ENCODE measurements around the gene AHNAK2.
"Not testable (repeated sequence)": the region's sequence is repeated elsewhere in the genome, so short reads cannot be mapped to it uniquely, and the experiment has no call there.

The AHNAK2 gene

DNA sequence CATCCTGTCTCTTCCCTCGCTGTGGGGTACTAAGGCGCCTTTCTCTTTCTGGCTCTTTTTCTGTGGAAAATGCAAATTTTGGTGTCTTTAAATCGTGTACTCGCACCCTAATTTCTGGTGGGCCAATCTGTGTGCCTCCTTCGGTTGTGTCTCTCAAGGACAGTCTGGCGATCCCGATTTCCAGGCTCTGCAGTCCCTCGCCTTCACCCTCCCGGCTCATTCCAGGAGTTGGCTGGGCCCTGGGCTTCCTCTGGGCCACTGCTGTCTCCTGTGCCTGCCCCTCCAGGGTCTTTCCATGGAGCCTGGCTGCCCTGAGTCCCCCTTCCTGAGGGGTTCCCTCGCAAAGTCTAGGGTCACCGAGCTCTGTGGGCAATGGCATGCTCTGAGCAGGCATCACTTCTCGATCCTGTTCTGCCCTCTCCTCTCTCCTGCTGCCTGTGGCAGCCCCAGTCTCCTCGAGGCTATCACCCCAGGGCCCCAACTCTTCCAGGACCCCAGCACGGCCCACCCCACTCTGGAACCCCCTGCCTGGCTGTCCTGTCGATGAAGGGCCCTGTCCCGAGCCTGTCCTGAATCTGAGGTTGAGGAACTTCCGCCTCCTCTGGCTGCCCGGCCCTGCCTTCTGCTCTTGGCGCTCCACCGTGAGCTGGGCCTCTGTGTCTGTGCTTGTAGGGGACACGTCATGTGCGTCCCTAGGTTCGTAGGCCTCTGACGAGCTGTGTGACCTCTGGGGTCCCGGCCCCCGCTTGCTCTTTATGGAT, 24.1 kb downstream of the AHNAK2 start:
- DNase-seq (ENCODE audit: low read depth in 2 of 2) = no peak

DNA sequence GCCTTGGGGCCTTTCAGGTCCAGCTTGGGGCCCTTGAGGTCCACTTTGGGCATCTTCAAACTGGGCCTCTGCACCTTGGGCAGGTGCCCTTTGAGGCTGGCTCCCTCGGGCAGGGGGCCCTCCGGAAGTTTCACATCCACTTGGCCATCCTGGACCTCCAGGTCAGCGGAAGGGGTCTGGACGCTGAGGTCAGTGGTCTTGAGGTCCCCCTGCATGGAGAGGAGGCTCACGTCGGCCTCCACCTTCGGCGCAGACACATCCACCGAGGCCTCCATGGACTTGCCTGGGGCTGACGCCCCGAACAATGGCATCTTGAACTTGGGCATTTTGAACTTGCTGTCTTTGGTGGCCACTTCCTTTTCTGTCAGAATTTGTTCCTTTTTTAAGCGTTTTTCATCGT, 25.1 kb downstream of the AHNAK2 start:
- DNase-seq (ENCODE audit: low read depth in 2 of 2) = no peak

GRCh38 chr14:104951863-104952657, 26.1 kb downstream of the AHNAK2 start:
- not testable (repeated sequence) for DNase-seq (ENCODE audit: low read depth in 2 of 2)

DNA sequence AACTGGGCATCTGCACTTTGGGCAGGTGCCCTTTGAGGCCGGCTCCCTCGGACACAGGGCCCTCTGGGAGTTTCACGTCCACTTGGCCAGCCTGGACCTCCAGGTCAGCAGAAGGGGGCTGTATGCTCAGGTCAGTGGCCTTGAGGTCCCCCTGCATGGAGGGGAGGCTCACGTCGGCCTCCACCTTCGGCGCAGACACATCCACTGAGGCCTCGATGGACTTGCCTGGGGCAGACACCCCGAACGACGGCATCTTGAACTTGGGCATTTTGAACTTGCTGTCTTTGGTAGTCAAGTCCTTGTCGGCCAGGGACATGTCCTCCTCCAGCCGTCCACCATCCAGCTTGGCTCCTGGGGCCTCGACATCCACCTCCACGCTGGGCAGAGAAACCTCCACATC, 27.5 kb downstream of the AHNAK2 start:
- DNase-seq (ENCODE audit: low read depth in 2 of 2) = not testable (repeated sequence)

DNA sequence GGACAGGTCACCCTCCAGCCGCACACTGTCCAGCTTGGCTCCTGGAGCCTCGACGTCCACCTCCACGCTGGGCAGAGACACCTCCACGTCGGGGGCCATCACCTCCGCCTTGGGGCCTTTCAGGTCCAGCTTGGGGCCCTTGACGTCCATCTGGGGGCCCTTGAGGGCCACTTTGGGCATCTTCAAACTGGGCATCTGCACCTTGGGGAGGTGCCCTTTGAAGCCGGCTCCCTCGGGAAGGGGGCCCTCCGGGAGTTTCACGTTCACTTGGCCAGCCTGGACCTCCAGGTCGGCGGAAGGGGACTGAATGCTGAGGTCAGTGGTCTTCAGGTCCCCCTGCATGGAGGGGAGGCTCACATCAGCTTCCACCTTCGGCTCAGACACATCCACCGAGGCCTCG, 28.2 kb downstream of the AHNAK2 start:
- DNase-seq (ENCODE audit: low read depth in 2 of 2) = no peak

DNA sequence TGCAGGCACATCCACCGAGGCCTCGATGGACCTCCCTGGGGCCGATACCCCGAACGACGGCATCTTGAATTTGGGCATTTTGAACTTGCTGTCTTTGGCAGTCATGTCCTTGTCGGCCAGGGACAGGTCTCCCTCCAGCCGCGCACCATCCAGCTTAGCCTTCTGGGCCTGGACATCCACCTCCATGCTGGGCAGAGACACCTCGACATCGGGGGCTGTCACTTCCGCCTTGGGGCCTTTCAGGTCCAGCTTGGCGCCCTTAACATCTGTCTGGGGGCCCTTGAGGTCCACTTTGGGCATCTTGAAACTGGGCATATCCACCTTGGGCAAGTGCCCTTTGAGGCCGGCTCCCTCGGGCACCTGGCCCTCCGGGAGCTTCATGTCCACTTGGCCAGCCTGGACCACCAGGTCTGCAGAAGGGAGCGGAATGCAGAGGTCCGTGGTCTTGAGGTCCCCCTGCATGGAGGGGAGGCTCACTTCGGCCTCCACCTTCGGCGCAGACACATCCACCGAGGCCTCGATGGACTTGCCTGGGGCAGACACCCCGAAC, 28.7 kb downstream of the AHNAK2 start:
- DNase-seq (ENCODE audit: low read depth in 2 of 2) = not testable (repeated sequence)

GRCh38 chr14:104948736-104949031, 29.5 kb downstream of the AHNAK2 start:
- DNase-seq (ENCODE audit: low read depth in 2 of 2) = no peak

- DNase-seq (ENCODE audit: low read depth in 2 of 2) = not testable (repeated sequence)
Observed at GRCh38 chr14:104947881-104948735, 30.1 kb downstream of the AHNAK2 start.

DNA sequence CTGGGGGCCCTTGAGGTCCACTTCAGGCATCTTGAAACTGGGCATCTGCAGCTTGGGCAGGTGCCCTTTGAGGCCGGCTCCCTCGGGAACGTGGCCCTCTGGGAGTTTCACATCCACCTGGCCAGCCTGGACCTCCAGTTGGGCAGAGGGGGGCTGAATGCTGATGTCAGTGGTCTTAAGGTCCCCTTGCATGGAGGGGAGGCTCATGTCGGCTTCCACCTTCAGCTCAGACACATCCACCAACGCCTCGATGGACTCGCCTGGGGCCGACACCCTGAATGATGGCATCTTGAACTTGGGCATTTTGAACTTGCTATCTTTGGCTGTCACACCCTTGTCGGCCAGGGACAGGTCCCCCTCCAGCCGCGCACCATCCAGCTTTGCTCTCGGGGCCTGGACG, 31.0 kb downstream of the AHNAK2 start:
- DNase-seq (ENCODE audit: low read depth in 2 of 2) = not testable (repeated sequence)

GRCh38 chr14:104945986-104946965, 31.9 kb downstream of the AHNAK2 start:
- DNase-seq (ENCODE audit: low read depth in 2 of 2) = not testable (repeated sequence)

GRCh38 chr14:104945266-104945665, 32.9 kb downstream of the AHNAK2 start:
- not testable (repeated sequence) for DNase-seq (ENCODE audit: low read depth in 2 of 2)

DNA sequence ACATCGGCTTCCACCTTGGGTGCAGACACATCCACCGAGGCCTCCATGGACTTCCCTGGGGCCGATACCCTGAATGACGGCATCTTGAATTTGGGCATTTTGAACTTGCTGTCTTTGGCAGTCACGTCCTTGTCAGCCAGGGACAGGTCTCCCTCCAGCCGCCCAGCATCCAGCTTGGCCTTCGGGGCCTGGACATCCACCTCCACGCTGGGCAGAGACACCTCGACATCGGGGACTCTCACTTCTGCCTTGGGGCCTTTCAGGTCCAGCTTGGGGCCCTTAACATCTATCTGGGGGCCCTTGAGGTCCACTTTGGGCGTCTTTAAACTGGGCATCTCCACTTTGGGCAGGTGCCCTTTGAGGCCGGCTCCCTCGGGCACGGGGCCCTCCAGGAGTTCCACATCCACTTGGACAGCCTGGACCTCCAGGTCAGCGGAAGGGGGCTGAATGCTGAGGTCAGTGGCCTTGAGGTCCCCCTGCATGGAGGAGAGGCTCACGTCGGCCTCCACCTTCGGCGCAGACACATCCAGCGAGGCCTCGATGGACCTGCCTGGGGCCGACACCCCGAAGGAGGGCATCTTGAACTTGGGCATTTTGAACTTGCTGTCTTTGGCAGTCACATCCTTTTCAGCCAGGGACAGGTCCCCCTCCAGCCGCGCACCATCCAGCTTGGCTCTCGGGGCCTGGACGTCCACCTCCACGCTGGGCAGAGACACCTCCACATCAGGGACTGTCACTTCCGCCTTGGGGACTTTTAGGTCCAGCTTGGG, 33.6 kb downstream of the AHNAK2 start:
- DNase-seq (ENCODE audit: low read depth in 2 of 2) = not testable (repeated sequence)

GRCh38 chr14:104944016-104944308, 34.2 kb downstream of the AHNAK2 start:
- not testable (repeated sequence) for DNase-seq (ENCODE audit: low read depth in 2 of 2)

GRCh38 chr14:104943216-104944015, 34.8 kb downstream of the AHNAK2 start:
- not testable (repeated sequence) for DNase-seq (ENCODE audit: low read depth in 2 of 2)

DNA sequence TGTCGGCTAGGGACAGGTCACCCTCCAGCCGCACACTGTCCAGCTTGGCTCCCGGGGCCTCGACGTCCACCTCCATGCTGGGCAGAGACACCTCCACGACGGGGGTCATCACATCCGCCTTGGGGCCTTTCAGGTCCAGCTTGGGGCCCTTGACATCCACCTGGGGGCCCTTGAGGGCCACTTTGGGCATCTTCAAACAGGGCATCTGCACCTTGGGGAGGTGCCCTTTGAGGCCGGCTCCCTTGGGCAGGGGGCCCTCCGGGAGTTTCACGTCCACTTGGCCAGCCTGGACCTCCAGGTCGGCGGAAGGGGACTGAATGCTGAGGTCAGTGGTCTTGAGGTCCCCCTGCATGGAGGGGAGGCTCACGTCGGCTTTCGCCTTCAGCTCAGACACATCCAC, 35.6 kb downstream of the AHNAK2 start:
- DNase-seq (ENCODE audit: low read depth in 2 of 2) = no peak

GRCh38 chr14:104941508-104942365, 36.4 kb downstream of the AHNAK2 start:
- no peak for DNase-seq (ENCODE audit: low read depth in 2 of 2)

DNA sequence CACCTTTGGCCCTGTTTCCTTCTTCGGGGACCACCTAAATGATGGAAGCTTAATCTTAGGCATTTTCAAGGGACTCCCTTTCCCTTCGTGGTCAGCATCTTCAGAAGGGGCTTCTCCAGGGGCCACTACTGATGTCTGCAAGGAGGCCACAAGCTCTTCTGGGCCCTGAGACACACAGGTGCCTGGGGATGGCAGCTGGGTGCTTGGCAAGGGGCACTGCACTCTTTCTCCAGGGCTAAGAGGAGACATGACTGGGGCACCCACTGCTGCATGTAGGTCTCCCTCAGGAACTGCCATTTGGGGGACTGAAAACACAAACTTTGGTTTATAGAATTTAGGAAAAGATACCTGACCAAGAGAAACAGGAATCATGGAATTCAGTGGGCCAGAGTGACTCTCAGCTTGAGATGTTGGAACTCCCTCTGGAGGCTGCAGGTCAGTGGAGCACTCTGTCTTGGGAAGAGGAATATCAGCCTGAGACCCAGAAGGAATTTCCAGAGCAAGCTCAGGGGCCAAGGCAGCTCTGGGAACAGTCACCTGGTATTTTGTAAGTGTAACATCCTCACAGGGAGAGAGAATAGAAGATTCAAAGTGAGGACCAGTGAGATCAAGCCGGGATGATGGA, 37.5 kb downstream of the AHNAK2 start:
- DNase-seq (ENCODE audit: low read depth in 2 of 2) = no peak
